HG03103 (cell line): ENCODE measurements around the gene CFAP92.

Experiments
- ATAC-seq: cut with Tn5 transposase; IDR thresholded peaks from one replicate; pipeline ENCODE4 v1.9.1; 2021; ENCODE audit warnings: low read depth; ENCODE audit not compliant: unreplicated experiment

CFAP92 gene

GRCh38 chr3:128992926-128993460 lies 883 bp downstream of the CFAP92 start:
- ATAC-seq: no peak

- no peak for ATAC-seq
These were observed 2.5 kb downstream of the CFAP92 start for GRCh38 chr3:128991355-128991895.

GRCh38 chr3:128988286-128988685 lies 5.6 kb downstream of the CFAP92 start:
- ATAC-seq: no peak

- no peak for ATAC-seq
These were observed 6.4 kb downstream of the CFAP92 start for GRCh38 chr3:128987302-128988100.

GRCh38 chr3:128984596-128984995 lies 9.3 kb downstream of the CFAP92 start:
- ATAC-seq: no peak

- ATAC-seq: no peak
These were observed 10.4 kb downstream of the CFAP92 start for GRCh38 chr3:128983293-128984069.

- ATAC-seq: no peak
These were observed 18.6 kb downstream of the CFAP92 start for GRCh38 chr3:128975276-128975675.

- no peak for ATAC-seq
These were observed 19.8 kb downstream of the CFAP92 start for GRCh38 chr3:128973988-128974564.

GRCh38 chr3:128971421-128972100 lies 22.3 kb downstream of the CFAP92 start:
- ATAC-seq: no peak

- no peak for ATAC-seq
These were observed 23.2 kb downstream of the CFAP92 start for GRCh38 chr3:128970740-128971047.

GRCh38 chr3:128969993-128970739 lies 23.7 kb downstream of the CFAP92 start:
- ATAC-seq: no peak

- ATAC-seq: no peak
These were observed 26.0 kb downstream of the CFAP92 start for GRCh38 chr3:128967748-128968355.

GRCh38 chr3:128965818-128966217 lies 28.1 kb downstream of the CFAP92 start:
- no peak for ATAC-seq

GRCh38 chr3:128965280-128965679 lies 28.6 kb downstream of the CFAP92 start:
- ATAC-seq: no peak

GRCh38 chr3:128956440-128956839 lies 37.4 kb downstream of the CFAP92 start:
- no peak for ATAC-seq

GRCh38 chr3:128950223-128950938 lies 43.5 kb downstream of the CFAP92 start:
- no peak for ATAC-seq

- ATAC-seq: no peak
These were observed 44.7 kb downstream of the CFAP92 start for GRCh38 chr3:128949158-128949557.

GRCh38 chr3:128946411-128946810 lies 47.5 kb downstream of the CFAP92 start:
- ATAC-seq: no peak

- no peak for ATAC-seq
These were observed 48.0 kb downstream of the CFAP92 start for GRCh38 chr3:128945878-128946175.
